Gastrocnemius medialis (tissue), 4 donors: Measurements from ENCODE around the gene AMIGO2. TPM values are rescaled to one million over a fixed set of nuclear protein-coding genes. Genes with fewer than 3 reads are reported as not detected.

Experiments
- ATAC-seq, 2 donors: fragments of 150-250 bp; one replicate each; pipeline ENCODE4 v1.9.1; 2016
- DNase-seq, 2 donors: peaks; one replicate each; pipeline ENCODE4 v3.0.0-alpha.2; 2019
- H3K27ac ChIP-seq, 4 donors: fragments of 200-600 bp; sonication (generic); 1 replicate in 1 of 4; 2 replicates in 3 of 4; pipeline ENCODE4 v1.5.1; 2016 to 2018; ENCODE audit warnings: mild to moderate bottlenecking in 2 of 4, moderate library complexity in 1 of 4
- H3K27me3 ChIP-seq, 3 donors: fragments of 200-600 bp; sonication (generic) in 2 of 3; 1 replicate in 1 of 3; 2 replicates in 2 of 3; pipeline versions ENCODE4 v1.5.1 to v1.6.0; 2016 to 2019; ENCODE audit warnings: mild to moderate bottlenecking in 1 of 3, moderate library complexity in 1 of 3
- H3K36me3 ChIP-seq, 2 donors: fragments of 200-600 bp; sonication (generic) in 1 of 2; one replicate each; pipeline ENCODE4 v1.5.1; 2017 to 2018
- H3K4me1 ChIP-seq, 2 donors: fragments of 200-600 bp; sonication (generic) in 1 of 2; one replicate each; pipeline ENCODE4 v1.5.1; 2016 to 2017; ENCODE audit warnings: mild to moderate bottlenecking in 2 of 2
- H3K4me3 ChIP-seq, 4 donors: fragments of 200-600 bp; sonication (generic) in 3 of 4; 1 replicate in 1 of 4; 2 replicates in 3 of 4; pipeline ENCODE4 v1.5.1; 2016 to 2019; ENCODE audit warnings: mild to moderate bottlenecking in 2 of 4
- H3K9me3 ChIP-seq, 3 donors: fragments of 200-600 bp; sonication (generic) in 2 of 3; 1 replicate in 1 of 3; 2 replicates in 2 of 3; pipeline ENCODE4 v1.5.1; 2016 to 2019
- POLR2A ChIP-seq, 2 donors: fragments of 450-650 bp; IDR thresholded peaks; one replicate each; pipeline ENCODE4 v1.6.1; 2017; ENCODE audit warnings: antibody characterized with exemption in 2 of 2, mild to moderate bottlenecking in 2 of 2, moderate library complexity in 2 of 2
- in situ Hi-C, 4 donors: fragments of 200-750 bp; cut with MboI; loops; one replicate each; pipeline versions ENCODE4 v1.15.0 to v1.8.0; 2017; ENCODE audit warnings: low sequenced_read_pairs in 4 of 4
- intact Hi-C: fragments of 100-400 bp; cut with DNase I; formaldehyde crosslinking; loops from one replicate; pipeline ENCODE4 v1.15.1; 2023; ENCODE audit warnings: low total_unique reads
- total RNA-seq, 4 donors: library from RNA; depleted of rRNA; stranded (reverse); fragments of >200 nt; gene quantifications; one replicate each; pipeline versions ENCODE4 v1.1.0 to v1.2.3, GENCODE V29; 2016
- TF ChIP-seq, protein P1 (sequence below), 5 experiments: fragments of 450-650 bp in 3 of 5; fragments of 200-600 bp in 2 of 5; sonication (generic) in 2 of 5; IDR thresholded peaks in 4 of 5; conservative IDR thresholded peaks in 1 of 5; 1 replicate in 4 of 5; 2 replicates in 1 of 5; pipeline ENCODE4 v1.5.1; 2016 to 2019; ENCODE audit warnings: antibody characterized with exemption in 5 of 5, mild to moderate bottlenecking in 3 of 5, moderate library complexity in 3 of 5

The AMIGO2 gene
- total RNA-seq, 4 donors from 2014 or later = 0.41 to 1.5 (median 0.51) TPM

DNA sequence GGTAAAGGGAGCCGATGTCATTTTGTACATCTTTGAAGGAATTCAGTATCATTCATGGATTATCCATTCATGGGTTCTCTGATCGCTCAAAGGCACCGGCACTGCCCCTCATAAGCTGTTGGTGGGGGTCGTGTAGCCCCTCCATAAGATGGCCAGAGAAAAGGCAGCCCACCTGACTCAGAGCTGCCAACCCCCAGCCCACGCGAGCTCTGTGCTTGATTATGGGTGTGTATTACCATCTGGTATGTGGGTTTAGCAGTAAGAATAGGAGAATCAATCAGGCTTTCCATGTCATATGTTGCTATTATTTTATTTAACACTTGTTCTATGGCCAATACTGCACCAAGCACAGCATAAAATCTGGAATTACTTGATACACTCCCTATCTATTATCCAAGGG, 32.1 kb upstream of the AMIGO2 start:
- Histone ChIP-seq H3K27ac (no peak overlapping the region), H3K27me3 (no peaks in the 10 kb centered on the region), H3K9me3 (no peaks in the 10 kb centered on the region), H3K4me1 (no peaks in the 10 kb centered on the region), H3K36me3 (no peaks in the 10 kb centered on the region), H3K4me3 (no peak overlapping the region)
- in situ Hi-C loops (no loop called here), intact Hi-C loops (no loop called here)
- ATAC-seq (no peak), DNase-seq (no peak)
- TF ChIP-seq, protein P1, sequence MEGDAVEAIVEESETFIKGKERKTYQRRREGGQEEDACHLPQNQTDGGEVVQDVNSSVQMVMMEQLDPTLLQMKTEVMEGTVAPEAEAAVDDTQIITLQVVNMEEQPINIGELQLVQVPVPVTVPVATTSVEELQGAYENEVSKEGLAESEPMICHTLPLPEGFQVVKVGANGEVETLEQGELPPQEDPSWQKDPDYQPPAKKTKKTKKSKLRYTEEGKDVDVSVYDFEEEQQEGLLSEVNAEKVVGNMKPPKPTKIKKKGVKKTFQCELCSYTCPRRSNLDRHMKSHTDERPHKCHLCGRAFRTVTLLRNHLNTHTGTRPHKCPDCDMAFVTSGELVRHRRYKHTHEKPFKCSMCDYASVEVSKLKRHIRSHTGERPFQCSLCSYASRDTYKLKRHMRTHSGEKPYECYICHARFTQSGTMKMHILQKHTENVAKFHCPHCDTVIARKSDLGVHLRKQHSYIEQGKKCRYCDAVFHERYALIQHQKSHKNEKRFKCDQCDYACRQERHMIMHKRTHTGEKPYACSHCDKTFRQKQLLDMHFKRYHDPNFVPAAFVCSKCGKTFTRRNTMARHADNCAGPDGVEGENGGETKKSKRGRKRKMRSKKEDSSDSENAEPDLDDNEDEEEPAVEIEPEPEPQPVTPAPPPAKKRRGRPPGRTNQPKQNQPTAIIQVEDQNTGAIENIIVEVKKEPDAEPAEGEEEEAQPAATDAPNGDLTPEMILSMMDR (IDR thresholded peaks at IDR 0.05 in 4 of 5, conservative IDR thresholded peaks at IDR 0.05 in 1 of 5) = no peak
- no peak for TF ChIP-seq POLR2A (IDR thresholded peaks at IDR 0.05)

DNA sequence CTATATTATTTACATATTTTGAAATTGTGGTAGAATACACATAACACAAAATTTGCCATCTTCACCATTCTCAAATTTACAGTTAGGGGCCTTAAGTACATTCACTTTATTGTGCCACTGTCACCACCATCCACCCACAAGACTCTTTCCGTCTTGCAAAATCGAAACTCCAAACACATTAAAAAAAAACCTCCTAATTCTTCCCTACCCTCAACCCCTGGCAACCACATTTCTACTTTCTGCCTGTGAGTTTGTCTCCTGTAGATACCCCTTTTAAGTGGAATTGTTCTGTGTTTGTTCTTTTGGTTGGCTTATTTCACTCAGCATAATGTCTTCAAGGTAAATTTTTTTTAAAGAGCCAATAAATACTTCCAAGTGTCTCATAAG, 31.6 kb upstream of the AMIGO2 start:
- no peak overlapping the region for H3K4me3 ChIP-seq
- H3K36me3 ChIP-seq = no peaks in the 10 kb centered on the region
- intact Hi-C loops = no loop called here
- no peaks in the 10 kb centered on the region for H3K9me3 ChIP-seq
- H3K27me3 ChIP-seq = no peaks in the 10 kb centered on the region
- ATAC-seq (no peak), DNase-seq (no peak)
- H3K4me1 ChIP-seq = no peaks in the 10 kb centered on the region
- in situ Hi-C loops = no loop called here
- H3K27ac ChIP-seq = no peak overlapping the region
- TF ChIP-seq POLR2A (IDR thresholded peaks at IDR 0.05) = no peak
- TF ChIP-seq, protein P1 (IDR thresholded peaks at IDR 0.05 in 4 of 5, conservative IDR thresholded peaks at IDR 0.05 in 1 of 5) = no peak

DNA sequence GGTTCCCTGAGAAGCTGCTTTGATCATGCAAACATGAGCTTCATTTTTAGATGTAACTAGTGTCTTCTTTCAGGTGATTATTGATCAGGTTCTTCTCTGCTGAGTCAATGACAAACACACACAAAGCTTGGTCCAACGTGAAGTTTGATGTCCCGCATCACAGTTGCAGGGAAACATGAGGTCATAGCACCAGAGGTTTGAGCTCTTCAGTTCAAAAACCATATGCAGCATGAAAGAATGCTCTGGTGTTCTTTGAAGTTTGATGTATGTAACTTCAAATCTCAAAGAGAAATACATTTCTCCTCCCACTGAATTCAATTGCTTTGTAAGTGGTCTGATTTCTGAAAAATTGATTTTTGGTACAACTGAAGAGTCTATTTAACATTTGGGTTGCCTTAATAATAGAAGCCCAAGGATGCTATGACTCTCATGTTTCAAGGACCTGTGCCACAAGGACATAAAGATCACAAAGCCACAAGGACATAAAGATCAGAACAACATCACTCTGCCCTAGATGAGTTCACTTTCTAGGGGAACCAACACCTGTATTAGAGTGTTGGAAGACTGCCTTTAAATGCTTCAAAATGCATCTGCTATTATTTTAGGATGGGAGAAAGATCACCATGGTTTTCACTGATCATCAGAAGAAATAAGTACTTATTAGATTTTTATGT, 31.1 kb upstream of the AMIGO2 start:
- Histone ChIP-seq H3K27me3 (no peaks in the 10 kb centered on the region), H3K36me3 (no peaks in the 10 kb centered on the region), H3K9me3 (no peaks in the 10 kb centered on the region), H3K4me1 (no peaks in the 10 kb centered on the region), H3K4me3 (no peak overlapping the region), H3K27ac (no peak overlapping the region)
- in situ Hi-C loops = no loop called here
- DNase-seq (no peak), ATAC-seq (no peak)
- TF ChIP-seq, protein P1 (IDR thresholded peaks at IDR 0.05 in 4 of 5, conservative IDR thresholded peaks at IDR 0.05 in 1 of 5) = no peak
- no peak for TF ChIP-seq POLR2A (IDR thresholded peaks at IDR 0.05)
- intact Hi-C loops = no loop called here

DNA sequence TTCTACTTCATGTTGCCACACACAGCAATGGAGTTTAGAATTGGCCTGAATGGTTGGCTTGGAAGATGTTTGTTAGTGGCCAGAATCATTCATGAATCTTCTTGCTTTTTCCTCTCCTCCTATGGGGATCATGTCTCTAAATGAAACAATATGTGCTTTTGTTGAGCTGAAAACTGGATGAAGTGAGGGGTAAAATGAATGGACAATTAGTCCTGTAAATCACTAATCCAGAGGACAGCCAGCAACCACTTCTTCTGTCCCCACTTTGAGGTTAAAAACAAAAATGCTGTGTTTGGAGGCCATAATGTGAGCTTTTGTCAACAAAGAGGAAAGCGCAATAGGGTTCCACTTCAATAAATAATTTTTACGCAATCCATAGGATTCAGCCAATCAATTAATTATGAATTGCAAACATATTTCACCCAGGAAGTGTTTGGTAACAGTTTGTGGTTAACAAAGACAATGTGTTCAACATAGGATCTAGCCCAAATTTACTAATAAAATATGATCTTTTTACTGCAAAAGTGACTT, 30.3 kb upstream of the AMIGO2 start:
- no peak for ATAC-seq
- intact Hi-C loops (no loop called here), in situ Hi-C loops (no loop called here)

More for the DNA sequence above, 30.3 kb upstream of the AMIGO2 start:
- Histone ChIP-seq H3K27ac (no peak overlapping the region), H3K9me3 (no peaks in the 10 kb centered on the region), H3K36me3 (no peaks in the 10 kb centered on the region), H3K27me3 (no peaks in the 10 kb centered on the region), H3K4me1 (no peaks in the 10 kb centered on the region), H3K4me3 (no peak overlapping the region)
- no peak for DNase-seq
- TF ChIP-seq, protein P1 (IDR thresholded peaks at IDR 0.05 in 4 of 5, conservative IDR thresholded peaks at IDR 0.05 in 1 of 5) = no peak
